HepG2 (cell line): ENCODE data around the gene PM20D1. TPM values are rescaled to one million over a fixed set of nuclear protein-coding genes. Genes with fewer than 3 reads are reported as not detected.

Source experiments
- ATAC-seq: fragments of 200-7000 bp; cut with Tn5 transposase; 3 replicates; pipeline ENCODE4 v1.9.1; 2020; ENCODE audit warnings: mild to moderate bottlenecking, moderate library complexity
- BruUV-seq: library from RNA; stranded (reverse); fragments of 400-500 nt; replicated peaks from 2 replicates; lab custom pipeline; 2021; lab: Mats Ljungman, UMichigan
- CTCF ChIA-PET: fragments of 300-600 bp; formaldehyde crosslinking; extraction: SDS; loops from one replicate; lab custom pipeline; 2021; ENCODE audit warnings: low total read pairs, inconsistent platforms, low intra/inter-chr PET ratio; lab: Yijun Ruan, JAX
- POLR2A ChIA-PET: fragments of 350-600 bp; sonication (Branson Sonifier 250); formaldehyde crosslinking; loops from one replicate; lab custom pipeline; 2020; ENCODE audit warnings: antibody characterized with exemption, inconsistent platforms; lab: Yijun Ruan, JAX
- DNase-seq: peaks from one replicate; pipeline ENCODE4 v3.0.0-alpha.2; 2015; ENCODE audit warnings: low spot score
- FAIRE-seq: peaks from 3 replicates; lab custom pipeline; 2011; peaks lifted over from hg19 to GRCh38; lab: Jason Lieb, UNC
- H2AFZ ChIP-seq: one replicate; pipeline ENCODE4 v1.6.1; 2011; ENCODE audit warnings: low read length, inconsistent platforms
- H3K27ac ChIP-seq: fragments of 300-600 bp; 3 replicates; pipeline ENCODE4 v1.8.0; 2011; ENCODE audit warnings: mixed run types, mild to moderate bottlenecking, mixed read lengths, low read length, inconsistent platforms; ENCODE audit not compliant: insufficient read depth; ENCODE audit errors: extremely low read length
- H3K27me3 ChIP-seq, 2 experiments: fragments of 200-600 bp in 1 of 2; 2 replicates in 1 of 2; 3 replicates in 1 of 2; pipeline versions ENCODE4 v1.6.0 to v1.8.0; 2011; ENCODE audit warnings: low read length in 2 of 2, mild to moderate bottlenecking in 2 of 2, moderate library complexity in 2 of 2, inconsistent platforms in 1 of 2; ENCODE audit not compliant: insufficient read depth in 2 of 2, control insufficient read depth in 1 of 2
- H3K36me3 ChIP-seq, 2 experiments: fragments of 200-600 bp in 1 of 2; replicated peaks in 1 of 2; 2 replicates in 1 of 2; 3 replicates in 1 of 2; pipeline versions ENCODE4 v1.5.1 to v1.8.0; 2011; ENCODE audit warnings: low read length in 2 of 2, inconsistent platforms in 1 of 2; ENCODE audit not compliant: insufficient read depth in 2 of 2, control insufficient read depth in 1 of 2
- H3K4me1 ChIP-seq: 2 replicates; pipeline ENCODE4 v1.5.1; 2012; ENCODE audit warnings: low read length, inconsistent platforms; ENCODE audit not compliant: insufficient read depth
- H3K4me2 ChIP-seq: 2 replicates; pipeline ENCODE4 v1.6.0; 2011; ENCODE audit warnings: low read depth, low read length, inconsistent platforms
- H3K4me3 ChIP-seq, 3 experiments: fragments of 200-600 bp in 1 of 3; sonication (generic), shearing (Covaris generic) in 1 of 3; replicated peaks in 1 of 3; 2 replicates each; pipeline ENCODE4 v1.5.1; 2011 to 2016; ENCODE audit warnings: low read length in 3 of 3, inconsistent platforms in 2 of 3, low read depth in 2 of 3, mild to moderate bottlenecking in 2 of 3, control low read depth in 1 of 3, mixed read lengths in 1 of 3; ENCODE audit not compliant: insufficient read depth in 1 of 3
- H3K79me2 ChIP-seq: one replicate; pipeline ENCODE4 v1.6.1; 2011; ENCODE audit warnings: low read length, inconsistent platforms; ENCODE audit not compliant: insufficient read depth
- H3K9ac ChIP-seq: 2 replicates; pipeline ENCODE4 v1.6.0; 2011; ENCODE audit warnings: mild to moderate bottlenecking, low read depth, low read length, inconsistent platforms; ENCODE audit not compliant: insufficient read depth
- H3K9me3 ChIP-seq: 2 replicates; pipeline ENCODE4 v1.5.1; 2012; ENCODE audit warnings: mild to moderate bottlenecking, low read length
- H4K20me1 ChIP-seq: 2 replicates; pipeline ENCODE4 v1.6.0; 2011; ENCODE audit warnings: inconsistent platforms, mild to moderate bottlenecking, low read length, moderate library complexity; ENCODE audit not compliant: insufficient read depth
- FOXO1 ChIP-seq: sonication (generic); formaldehyde crosslinking; IDR thresholded peaks from 2 replicates; pipeline ENCODE4 v1.4.0; 2020; ENCODE audit warnings: missing genetic modification reagents
- HNRNPUL1 ChIP-seq: fragments of 200-400 bp; formaldehyde crosslinking; IDR thresholded peaks from 2 replicates; pipeline ENCODE4 v1.6.1; 2017; ENCODE audit warnings: low read depth, mild to moderate bottlenecking, low read length, moderate library complexity
- KMT2B ChIP-seq: IDR thresholded peaks from 2 replicates; pipeline ENCODE4 v1.6.1; 2016; ENCODE audit warnings: missing genetic modification reagents, missing compliant biosample characterization
- NR2F6 ChIP-seq, 2 experiments: IDR thresholded peaks; 2 replicates each; pipeline ENCODE4 v1.6.1; 2016; ENCODE audit warnings: antibody characterized with exemption in 1 of 2, mild to moderate bottlenecking in 1 of 2
- PAWR ChIP-seq: sonication (generic); formaldehyde crosslinking; IDR thresholded peaks from 2 replicates; pipeline ENCODE4 v1.4.0; 2020; ENCODE audit warnings: missing genetic modification reagents, mild to moderate bottlenecking, borderline replicate concordance
- TRIM22 ChIP-seq: fragments of 450-650 bp; IDR thresholded peaks from 2 replicates; pipeline ENCODE4 v1.6.1; 2017
- ZBTB25 ChIP-seq: IDR thresholded peaks from 2 replicates; pipeline ENCODE4 v1.6.1; 2018; ENCODE audit warnings: missing genetic modification reagents
- ZNF260 ChIP-seq: sonication (generic); formaldehyde crosslinking; IDR thresholded peaks from 2 replicates; pipeline ENCODE4 v1.4.0; 2020; ENCODE audit warnings: missing genetic modification reagents, low read depth, mild to moderate bottlenecking, borderline replicate concordance
- ZNF431 ChIP-seq: sonication (generic); formaldehyde crosslinking; IDR thresholded peaks from 2 replicates; pipeline ENCODE4 v1.9.0; 2022; ENCODE audit warnings: missing genetic modification reagents, low read depth, mild to moderate bottlenecking, borderline replicate concordance
- ZNF451 ChIP-seq: sonication (generic); formaldehyde crosslinking; IDR thresholded peaks from 2 replicates; pipeline ENCODE4 v1.5.0; 2020; ENCODE audit warnings: mild to moderate bottlenecking, missing genetic modification reagents
- ZNF512B ChIP-seq: sonication (generic); formaldehyde crosslinking; IDR thresholded peaks from 2 replicates; pipeline ENCODE4 v1.5.1; 2020; ENCODE audit warnings: missing genetic modification reagents, mild to moderate bottlenecking, borderline replicate concordance
- ZNF549 ChIP-seq: sonication (generic); formaldehyde crosslinking; IDR thresholded peaks from 2 replicates; pipeline ENCODE4 v1.5.0; 2020; ENCODE audit warnings: missing genetic modification reagents
- WGBS: methylation state at CpG from one replicate; pipeline ENCODE4 v1.1.6; 2017; ENCODE audit warnings: low lambda C conversion rate; 5-methylcytosine and 5-hydroxymethylcytosine counted together
- in situ Hi-C: cut with HindIII; loops from 2 replicates; pipeline ENCODE4 v1.10.0; 2017; ENCODE audit warnings: low pct_unique_long_range_greater_than_20kb; ENCODE audit not compliant: extremely low pct_ligation_motif_present
- intact Hi-C: fragments of 100-400 bp; cut with micrococcal nuclease; formaldehyde crosslinking; loops from one replicate; pipeline ENCODE4 v1.10.0; 2022; ENCODE audit not compliant: unreplicated experiment
- polyA plus RNA-seq, 8 experiments: library from polyadenylated mRNA; depleted of rRNA in 3 of 8; stranded (reverse) in 7 of 8; unstranded in 1 of 8; fragments of >200 nt; fragmentation: Illumina TruSeq in 4 of 8; extraction: Trizol in 4 of 8; gene quantifications; 2 replicates each; pipeline versions ENCODE4 v1.2.1 to v1.2.3, GENCODE V29; 2011 to 2016; ENCODE audit warnings: low read depth in 4 of 8, missing spikeins in 1 of 8, mixed read lengths in 1 of 8; ENCODE audit not compliant: insufficient read depth in 1 of 8
- total RNA-seq, 5 experiments: library from RNA; depleted of rRNA; stranded (reverse); fragments of >200 nt; fragmentation: Illumina TruSeq; extraction: Trizol; gene quantifications; 2 replicates each; pipeline ENCODE4 v1.2.3, GENCODE V29; 2016; ENCODE audit warnings: low read depth in 1 of 5

The PM20D1 gene
- total and polyA plus RNA-seq, 2 of the 13 experiments (the other 11 are each of a cell fraction or from before 2014, with no cell fraction given): not detected

GRCh38 chr1:205822397-205822796 is 27.5 kb downstream of the PM20D1 start:
- in situ Hi-C loops (no loop called here), intact Hi-C loops (no loop called here)
- no peaks in the 10 kb centered on the region for H3K36me3 ChIP-seq
- ATAC-seq: no peak
- H3K9me3 ChIP-seq: no peaks in the 10 kb centered on the region
- POLR2A ChIA-PET: no interaction called here
- no peaks in the 10 kb centered on the region for H4K20me1 ChIP-seq
- 35% methylated on average over 2 of the region's 2 CpGs for WGBS
- H3K4me2 ChIP-seq: no peak overlapping the region
- no peak for DNase-seq
- H3K27me3 ChIP-seq: peaks cover 0 to 10% of the 10 kb centered on the region in 2 experiments; a peak in 2 of 5 replicates
- TF ChIP-seq ZNF451 (CRISPR knock-in tag) (no peak), PAWR (CRISPR knock-in tag) (no peak), ZNF549 (no peak), TRIM22 (no peak), ZNF431 (no peak), ZNF260 (CRISPR knock-in tag) (no peak), ZNF512B (CRISPR knock-in tag) (no peak), NR2F6 (IDR thresholded peaks at IDR 0.05) (no peak), NR2F6 (CRISPR knock-in tag; IDR thresholded peaks at IDR 0.05) (no peak), KMT2B (CRISPR knock-in tag) (no peak), FOXO1 (CRISPR knock-in tag) (no peak), ZBTB25 (CRISPR knock-in tag) (no peak), HNRNPUL1 (no peak)
- no peaks in the 10 kb centered on the region for H3K79me2 ChIP-seq
- no peak overlapping the region for H2AFZ ChIP-seq
- FAIRE-seq: no peak
- H3K4me1 ChIP-seq: no peaks in the 10 kb centered on the region
- no peak overlapping the region for H3K27ac ChIP-seq
- no TSS peak for BruUV-seq
- CTCF ChIA-PET: no interaction called here
- H3K4me3 ChIP-seq: no peak overlapping the region
- H3K9ac ChIP-seq: no peak overlapping the region
